ENCODE measurements around the gene FBXL15.

- TF ChIP-seq PREB (CRISPR knock-in tag; IDR thresholded peaks at IDR 0.05) (no peak), NFYB (CRISPR knock-in tag; IDR thresholded peaks at IDR 0.05) (no peak), TRIM24 (CRISPR knock-in tag; IDR thresholded peaks at IDR 0.05) (no peak)
These were observed 23.9 kb upstream of the FBXL15 start for GRCh38 chr10:102396730-102397151.

All from HepG2 (cell line).